Measurements from ENCODE around the gene WNT3A.

Gene WNT3A

DNA sequence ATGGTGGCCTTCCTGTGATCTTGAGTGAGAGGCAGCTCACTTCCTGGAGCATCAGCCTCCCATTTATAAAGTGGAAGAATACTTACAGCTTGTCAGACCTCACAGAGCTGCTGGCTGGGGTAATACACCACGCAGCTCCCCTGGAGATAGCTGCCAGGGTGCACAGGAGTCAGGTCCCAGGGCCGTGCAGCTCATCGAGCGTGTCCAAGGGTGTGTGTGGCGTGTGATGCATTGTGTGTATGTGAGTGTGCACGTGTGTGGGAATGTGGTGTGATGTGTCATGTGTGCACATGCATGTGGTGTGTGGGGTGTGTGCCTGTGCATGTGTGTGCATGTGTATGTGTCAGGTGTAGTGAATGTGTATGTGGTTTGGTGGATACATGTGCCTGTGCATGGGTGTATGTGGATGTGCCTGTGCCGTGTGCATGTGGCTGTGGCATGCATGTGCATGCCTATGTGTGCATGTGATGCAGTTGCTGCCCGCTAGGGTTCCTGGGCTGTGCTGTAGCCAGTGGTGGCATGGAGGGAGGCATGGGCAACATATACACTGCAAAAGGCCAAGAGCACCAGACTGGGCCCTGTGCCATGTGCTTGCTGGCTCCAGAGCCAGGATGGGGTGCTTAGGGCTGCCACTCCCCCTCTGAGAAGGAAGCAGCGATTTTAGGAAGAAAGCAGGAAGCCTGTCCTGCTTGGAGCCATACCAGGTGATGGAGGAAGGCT lies 24.6 kb downstream of the WNT3A start:
- no peak for DNase-seq (ENCODE audit: low read depth)

DNA sequence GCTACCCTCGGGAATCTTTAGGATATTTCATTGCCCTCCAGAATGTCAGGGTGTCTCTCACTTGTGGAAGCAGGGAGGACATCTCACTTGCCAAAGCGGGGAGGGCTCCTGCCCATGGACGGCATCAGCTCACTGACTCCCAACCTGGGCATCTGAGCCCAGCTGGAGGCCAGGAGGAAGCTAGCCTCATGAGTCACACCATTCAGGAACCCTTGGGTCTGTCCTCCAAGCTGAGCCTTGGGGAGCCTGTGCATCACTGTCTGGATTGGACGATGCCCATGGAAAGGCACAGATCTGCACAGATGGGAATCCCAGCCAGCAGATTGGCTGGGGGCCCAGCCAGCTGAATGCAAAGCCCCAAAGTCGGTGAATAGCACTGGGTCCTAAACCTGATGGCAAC lies 25.2 kb downstream of the WNT3A start:
- no peak for DNase-seq (ENCODE audit: low read depth)

DNA sequence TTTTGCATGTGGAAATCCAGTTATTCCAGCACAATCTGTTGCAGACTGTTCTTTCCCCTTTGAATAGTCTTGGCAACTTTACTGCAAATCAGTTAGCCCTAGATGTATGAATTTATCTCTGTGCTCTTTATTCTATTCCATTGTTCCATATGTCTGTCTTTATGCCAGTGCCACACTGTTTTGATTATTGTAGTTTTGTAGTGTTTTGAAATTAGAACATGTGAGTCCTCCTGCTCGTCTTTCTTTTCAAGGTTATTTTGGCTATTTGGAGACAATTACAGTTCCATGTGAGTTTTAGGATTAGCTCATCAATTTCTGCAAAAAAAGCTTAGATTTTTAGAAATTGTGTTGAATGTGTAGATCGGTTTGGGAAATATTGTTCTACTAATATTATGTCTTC lies 26.6 kb downstream of the WNT3A start:
- no peak for DNase-seq (ENCODE audit: low read depth)

DNA sequence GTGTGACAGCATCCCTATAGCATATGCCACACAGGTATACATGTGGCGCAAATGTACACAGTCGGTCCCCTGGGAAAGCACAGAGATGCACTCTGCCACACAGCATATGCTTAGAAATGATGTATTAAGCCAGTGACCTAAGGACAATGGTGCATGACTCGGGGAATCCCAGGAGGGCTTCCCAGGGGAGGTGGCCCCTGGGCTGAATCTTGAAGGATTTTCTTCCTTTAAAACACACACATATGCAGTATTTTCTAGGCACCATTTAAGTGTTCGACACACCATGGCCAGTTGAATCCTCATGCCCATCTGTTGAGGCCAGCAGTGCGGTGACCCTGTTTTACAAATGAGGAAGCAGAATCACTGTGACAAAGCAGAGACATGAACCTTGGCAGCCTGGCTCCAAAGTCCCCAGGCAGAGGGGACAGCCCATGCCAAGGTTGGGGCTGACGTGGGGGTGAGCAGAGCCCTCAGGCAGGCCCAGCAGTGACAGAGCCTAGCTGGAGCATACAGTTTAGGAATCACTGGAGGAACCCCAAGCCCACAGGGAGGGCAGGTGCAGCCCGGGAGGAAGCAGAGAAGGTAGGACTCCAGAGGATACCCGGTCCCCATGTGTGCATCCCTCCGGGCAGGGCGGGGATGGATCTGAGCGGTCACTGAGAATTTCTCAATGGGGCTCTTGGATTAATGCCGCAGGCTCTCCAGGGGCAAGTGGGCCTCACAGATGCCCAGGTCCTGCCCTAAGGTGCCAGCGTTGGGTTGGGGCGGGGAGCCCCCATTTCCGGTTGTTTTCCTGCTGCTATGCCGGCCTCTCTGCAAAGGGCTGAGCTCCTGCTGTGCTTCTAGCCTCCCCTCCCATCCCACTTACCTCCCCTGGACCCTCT lies 28.4 kb downstream of the WNT3A start:
- DNase-seq (ENCODE audit: low read depth), result no peak

DNA sequence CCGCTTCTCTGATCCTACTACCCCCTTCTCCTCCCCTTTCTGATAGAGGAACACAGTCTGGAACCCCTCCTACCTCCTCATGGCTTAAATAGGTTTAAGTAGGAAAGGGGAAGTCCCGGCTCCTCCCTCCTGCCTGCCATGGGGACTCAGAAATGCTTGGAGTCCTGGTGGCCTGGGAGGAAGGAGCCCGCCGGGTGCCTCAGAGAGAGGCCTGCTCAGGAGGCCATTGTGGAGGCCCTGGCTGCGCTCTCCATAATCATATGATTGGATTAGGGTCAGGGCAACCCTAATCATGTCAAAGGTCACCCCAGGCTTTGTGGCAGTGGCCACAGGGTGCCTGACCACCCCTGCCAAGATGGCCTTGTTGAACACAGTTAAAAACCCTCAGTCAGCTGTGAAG lies 29.0 kb downstream of the WNT3A start:
- DNase-seq (ENCODE audit: low read depth), result no peak

DNA sequence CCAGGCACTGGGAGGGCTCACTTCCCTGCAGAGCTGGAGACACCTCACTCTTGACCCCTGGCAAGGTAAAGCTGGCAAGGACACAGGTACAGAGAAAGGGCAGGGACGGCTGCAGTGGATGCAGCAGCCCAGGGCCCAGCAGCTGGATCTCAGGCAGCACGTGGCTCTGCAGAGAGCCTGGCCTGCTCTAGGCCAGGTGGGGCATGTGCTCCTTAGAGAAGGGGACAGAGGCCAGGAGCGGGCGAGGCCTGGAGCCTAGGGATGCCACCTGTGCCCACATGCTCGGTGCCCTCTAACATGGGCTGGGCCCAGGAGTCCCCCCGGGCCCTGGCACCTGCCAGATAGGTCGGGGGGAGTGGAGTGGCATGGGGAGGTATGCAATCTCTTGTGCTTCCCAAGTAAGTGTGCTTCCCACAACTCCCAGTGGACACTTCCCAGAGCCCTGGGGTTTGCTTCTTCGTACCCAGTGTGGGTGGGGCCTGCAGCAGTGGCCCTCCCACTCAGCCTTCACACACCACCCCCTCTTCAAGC lies 30.0 kb downstream of the WNT3A start:
- no peak for DNase-seq (ENCODE audit: low read depth)

DNA sequence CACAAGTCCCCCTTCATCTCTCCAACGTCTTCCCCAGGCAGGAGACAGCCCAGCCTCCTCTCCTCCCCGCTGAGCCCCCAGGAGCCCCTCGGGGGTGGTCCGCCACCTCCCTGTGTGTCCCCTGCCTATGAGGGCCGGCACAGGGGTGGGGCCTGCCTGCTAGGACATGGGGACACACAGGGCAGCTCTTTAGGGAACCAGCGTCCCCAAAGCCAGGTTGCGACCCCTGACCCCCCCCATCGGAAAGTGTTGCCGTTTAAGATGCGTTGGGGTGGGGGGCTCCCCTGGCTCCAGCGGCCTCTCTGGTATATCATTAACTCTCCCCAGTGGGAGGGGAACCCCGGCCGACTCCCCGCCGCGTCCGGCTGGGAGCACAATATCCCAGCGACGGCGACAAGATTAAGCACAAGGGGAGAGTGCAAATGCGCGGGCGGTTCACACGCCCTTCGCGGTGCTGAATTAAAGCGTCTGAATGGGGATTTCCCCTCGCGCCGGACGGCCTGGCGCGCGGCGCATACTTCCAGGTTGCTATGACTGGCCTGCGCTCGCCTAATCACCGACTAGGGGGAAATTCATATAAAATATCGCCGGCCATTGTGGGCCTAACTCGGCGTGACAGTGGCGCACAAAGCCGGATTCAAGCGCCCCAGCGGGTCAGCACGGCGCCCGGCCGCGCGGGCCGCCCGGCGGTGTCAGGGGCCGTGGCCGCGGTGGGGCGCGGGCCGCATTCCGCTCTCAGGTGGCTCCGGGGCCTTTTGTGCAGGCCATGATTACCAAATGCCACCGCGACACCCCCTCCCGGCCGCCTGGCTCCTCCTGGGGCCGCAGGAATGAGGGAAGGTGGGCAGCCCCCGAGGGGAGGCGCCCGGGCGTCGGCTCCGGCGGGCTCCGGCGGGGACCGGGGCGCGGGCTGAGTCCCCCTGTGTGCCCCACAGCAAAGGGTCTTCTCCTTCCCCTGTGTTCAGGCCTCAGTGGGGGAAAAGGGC lies 30.9 kb downstream of the WNT3A start:
- DNase-seq (ENCODE audit: low read depth), result peak; percentile 2

DNA sequence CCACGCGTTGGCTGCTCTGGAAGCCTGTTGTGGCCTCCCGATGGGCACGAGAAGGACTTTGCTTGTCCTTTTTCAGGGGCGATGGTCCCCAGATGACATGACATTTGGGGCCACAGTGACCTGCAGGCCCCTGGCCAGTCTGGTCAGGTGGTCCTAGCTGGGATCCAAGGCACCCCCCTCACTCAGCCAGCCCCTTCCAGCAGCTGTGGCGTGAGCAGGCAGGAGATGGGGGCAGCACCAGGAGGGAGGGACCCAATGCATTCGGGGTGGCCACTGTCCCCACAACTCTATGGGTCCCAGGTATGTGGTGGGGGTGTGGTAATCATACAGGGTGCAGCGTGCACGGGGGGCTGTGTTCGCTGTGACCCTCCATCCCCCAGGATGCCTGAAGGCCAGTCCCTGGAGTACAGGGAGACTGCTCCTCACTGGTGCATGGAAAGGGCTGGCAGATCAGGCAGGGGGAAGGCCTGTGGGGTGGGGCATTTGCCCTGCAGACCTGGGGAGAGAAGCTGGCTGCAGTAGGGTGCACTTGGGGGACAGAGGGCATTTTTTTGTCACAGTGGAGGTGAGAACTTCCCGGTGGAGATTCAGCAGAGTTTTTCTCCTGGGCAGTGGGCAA lies 31.7 kb downstream of the WNT3A start:
- no peak for DNase-seq (ENCODE audit: low read depth)

DNA sequence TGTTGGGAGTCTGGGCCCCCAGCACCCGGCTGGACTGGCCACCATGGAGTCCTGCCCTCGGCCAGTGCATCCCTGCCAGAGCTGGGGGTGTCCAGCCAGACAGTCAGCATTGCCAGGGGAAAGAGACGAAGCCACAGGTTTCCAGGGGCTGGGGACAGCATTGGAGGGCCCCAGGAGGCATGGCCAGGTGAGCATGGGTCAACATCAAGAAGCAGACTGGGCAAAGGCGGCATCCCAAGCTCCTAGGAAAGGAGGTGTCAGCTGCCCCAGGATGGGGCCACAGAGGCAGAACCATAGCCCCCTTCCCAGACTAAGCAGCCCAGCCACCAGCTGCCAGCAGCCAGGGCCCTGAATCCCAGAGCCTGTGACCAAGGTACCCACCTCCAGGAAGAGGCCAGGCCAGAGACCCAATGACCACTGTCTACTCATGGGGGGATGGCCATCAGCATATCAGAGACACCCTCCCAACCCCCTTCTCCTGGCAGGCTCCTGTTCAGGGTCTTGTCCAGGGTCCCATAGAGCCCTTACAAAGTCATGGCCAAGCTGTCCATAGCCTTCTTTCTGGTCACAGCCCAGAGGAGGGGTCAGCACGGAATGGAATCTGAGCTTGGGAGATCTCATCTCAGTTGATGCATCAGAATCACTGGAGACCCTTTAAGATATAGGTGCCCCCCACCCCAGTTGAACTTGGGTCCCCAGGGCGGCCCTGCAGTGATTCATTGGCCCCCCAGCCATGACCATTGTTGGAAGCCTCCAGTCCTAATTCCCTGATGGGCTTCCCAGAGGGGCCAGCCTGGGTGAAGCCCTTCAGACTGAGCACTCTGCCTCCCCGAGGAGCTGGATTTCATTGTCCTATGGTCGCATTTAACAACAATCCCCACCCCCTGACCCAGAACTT lies 32.5 kb downstream of the WNT3A start:
- no peak for DNase-seq (ENCODE audit: low read depth)

DNA sequence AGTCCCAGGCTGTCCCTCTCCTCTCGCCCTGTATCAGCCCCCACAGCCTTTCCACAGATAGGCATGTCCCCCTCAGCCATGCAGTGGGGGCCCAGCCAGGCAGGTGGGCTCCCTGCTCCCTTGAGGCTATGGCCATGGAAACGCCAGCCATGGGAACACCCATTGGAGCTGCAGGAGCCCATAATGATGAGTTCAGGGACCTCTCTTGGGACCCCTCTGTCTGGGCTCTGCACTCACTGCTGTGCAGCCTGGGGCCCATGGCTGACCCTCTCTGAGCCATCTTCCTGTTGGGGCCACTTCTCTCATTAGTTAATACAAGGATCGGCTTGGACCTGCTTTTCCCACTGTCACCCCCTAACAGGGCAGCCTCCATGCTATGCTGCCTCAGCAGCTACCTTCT lies 33.2 kb downstream of the WNT3A start:
- no peak for DNase-seq (ENCODE audit: low read depth)

DNA sequence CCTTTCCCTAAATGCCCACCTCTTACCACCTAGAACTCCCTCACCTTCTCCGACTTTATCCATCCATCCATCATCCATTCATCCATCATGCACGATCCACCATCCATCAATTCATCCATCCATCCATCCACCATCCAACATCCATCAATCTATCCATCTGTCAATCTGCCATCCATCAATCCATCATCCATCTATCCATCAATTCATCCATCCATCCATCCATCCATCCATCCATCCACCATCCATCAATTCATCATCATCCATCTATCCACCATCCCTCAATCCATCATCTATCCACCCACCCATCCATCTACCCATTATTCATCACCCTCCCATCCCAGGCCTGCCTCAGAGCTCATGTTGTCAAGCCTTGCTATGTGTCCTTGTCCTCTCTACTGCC lies 34.5 kb downstream of the WNT3A start:
- DNase-seq (ENCODE audit: low read depth), result no peak

DNA sequence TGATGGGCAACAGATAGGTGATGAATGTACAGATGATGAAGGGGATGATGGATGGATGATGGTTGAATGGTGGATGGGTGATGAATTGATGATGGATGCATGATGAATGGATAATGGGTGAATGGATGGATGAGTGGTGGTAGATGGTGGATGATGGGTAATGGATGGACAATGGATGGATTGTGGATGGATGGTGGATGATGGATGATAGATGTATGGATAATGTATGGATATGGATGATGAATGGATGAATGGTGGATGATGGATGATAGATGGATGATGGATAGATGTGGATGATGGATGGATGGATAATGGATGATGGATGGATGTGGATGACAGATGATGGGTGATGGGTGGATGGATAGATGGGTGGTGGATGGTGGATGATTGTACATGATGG lies 35.7 kb downstream of the WNT3A start:
- no peak for DNase-seq (ENCODE audit: low read depth)

DNA sequence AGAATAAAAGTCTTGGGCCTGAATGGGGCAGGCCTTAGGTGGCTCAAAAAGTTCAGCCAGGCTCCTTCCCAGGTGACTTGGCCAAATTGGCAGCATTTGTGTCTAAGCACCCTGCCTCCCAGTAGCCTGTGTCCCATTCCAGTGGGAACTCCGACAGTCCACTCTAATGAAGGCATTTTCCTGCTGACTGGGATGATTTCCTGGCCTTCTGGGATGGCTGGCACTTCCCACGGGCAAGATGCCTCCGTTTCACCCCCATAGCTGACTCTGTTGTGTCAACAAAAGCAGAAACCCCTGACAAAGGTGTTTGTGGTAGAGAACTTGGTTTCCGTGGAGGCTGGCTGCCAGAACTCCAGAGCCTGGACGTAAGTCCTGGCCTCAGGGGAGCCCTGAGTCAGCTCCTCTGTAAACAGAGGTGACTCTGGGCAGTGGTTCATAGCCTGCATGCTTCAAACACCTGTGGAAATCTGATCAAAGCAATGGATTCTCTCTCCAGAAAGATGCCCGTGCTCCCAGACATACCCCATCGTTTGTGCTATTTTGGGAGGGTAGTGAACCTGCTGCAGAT lies 36.6 kb downstream of the WNT3A start:
- no peak for DNase-seq (ENCODE audit: low read depth)

DNA sequence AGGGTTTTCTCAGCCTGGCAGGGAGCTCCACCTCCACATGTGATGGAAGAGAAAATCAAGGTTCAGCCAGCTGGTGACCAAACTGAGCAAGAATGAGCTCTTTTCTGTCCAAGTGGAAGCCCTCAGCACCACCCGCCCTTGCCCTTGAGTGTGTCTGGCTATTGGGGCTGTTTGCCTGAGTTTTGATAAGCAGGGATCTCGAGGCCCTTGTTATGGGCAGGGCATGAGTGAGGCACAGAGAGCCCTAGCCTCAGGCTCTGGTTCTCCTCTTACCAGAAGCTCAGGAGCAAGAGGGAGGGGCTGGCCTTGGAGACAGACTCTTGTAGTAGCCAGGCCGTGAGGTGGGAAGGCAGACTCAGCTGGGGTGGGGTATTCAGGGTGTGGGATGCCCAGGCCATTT lies 38.2 kb downstream of the WNT3A start:
- no peak for DNase-seq (ENCODE audit: low read depth)

DNA sequence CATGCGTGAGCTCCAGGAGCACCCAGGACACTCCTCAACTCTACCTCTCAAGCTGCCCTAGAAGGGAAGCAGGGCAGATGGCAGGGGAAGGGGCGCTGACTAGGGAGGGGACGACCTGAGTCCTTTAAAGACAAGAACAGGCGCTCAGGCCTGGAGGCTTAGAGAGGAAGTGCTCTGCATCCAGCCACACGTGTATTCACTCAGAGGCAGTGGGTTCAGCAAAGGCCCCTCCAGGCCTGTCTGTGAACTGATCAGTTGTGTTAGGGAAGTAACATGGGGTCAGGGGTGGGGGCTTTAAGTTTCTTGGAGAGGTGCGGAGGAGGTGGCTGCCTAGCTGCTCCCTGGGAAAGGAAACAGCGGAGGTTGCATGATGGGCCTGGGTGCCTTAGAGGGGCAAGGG lies 38.6 kb downstream of the WNT3A start:
- DNase-seq (ENCODE audit: low read depth), result no peak

DNA sequence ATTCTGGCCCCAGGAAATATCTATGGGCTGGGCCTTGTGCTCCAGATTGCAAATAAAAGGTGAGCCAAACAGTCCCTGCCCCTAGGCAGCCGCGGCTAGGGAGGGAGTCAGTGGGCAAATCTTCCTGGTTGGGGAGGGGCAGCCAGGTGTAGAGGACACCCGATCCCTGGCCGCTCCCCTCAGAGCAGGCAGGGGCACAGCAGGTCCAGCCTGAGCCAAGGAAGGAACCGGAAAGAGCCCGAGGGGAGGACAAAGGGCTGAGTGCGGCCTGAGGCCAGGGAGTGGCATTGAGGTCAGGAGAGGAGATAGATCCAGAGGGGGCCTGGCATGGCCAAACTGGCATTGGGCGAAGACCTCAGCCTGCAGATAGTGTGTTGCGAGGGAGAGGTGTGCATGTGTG lies 39.1 kb downstream of the WNT3A start:
- DNase-seq (ENCODE audit: low read depth), result no peak

DNA sequence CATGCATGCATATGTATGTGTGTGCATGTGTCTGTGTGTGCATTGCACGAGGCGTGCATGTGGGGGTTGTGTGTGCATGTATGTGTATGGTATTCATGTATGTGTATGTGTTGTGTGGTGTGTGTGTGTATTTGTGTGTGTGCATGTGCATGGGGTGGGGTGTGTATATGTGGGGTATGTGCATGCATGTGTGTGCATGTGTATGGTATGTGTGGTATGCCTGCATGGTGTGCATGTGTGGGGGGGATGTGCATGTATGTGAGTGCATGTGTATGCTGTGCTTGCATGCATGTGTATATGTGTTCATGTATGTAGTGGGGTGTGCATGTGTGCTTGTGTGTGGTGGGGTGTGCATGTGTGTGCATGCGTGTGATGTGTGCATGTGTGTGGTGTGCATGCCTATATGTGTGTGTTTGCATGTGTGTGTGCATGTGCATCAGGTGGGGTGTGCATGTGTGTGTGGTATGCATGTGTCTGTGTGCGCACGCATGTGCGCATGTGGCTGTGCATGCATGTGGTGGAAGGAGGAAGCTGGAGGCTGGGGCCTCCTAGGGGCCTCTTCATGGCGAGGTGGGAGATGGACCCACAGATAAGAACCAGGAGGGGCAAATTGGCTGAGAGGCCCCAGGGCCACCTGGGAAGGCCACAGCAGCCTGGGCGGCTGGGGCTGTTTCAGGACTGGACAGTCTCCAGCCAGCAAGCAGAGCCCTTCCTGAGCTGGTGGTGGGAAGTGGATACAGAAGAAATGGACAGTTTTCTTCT lies 39.8 kb downstream of the WNT3A start:
- DNase-seq (ENCODE audit: low read depth), result no peak

DNA sequence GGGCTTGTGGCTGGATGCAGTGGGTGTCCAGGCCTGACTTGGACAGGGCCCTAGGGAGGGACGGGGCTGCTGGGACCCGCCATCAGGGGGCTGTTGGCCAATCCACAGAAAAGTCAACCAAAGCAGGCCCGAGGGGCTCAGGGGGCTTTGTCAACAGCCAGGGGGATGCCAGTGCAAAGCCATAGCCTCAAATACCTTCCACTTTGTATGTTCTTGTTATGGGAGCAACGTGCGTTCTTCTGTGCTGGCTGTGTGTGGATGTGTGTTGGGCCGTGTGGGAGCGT lies 40.3 kb downstream of the WNT3A start:
- no peak for DNase-seq (ENCODE audit: low read depth)

DNA sequence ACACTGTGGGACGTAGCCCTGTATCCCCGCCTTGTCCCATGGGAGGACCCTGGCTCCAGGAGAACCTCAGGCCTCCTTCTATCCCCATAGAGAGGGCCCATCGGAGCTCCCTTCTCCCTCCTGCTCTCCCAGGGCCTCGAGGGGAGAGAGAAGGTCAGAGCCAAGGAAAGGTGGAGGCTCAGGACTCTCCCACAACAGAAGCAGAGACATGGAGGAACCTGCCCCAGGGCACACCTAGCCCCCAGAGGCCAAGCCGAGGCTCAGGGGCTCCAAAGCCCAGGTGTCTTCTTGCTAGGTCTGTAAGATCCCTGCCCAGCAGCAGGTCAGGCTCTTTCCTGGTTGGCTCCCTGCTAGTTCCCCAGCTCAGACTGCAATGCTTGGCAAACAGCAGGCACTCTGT lies 41.3 kb downstream of the WNT3A start:
- no peak for DNase-seq (ENCODE audit: low read depth)
